Measurements from ENCODE around the gene PFN1.

Gene PFN1

DNA sequence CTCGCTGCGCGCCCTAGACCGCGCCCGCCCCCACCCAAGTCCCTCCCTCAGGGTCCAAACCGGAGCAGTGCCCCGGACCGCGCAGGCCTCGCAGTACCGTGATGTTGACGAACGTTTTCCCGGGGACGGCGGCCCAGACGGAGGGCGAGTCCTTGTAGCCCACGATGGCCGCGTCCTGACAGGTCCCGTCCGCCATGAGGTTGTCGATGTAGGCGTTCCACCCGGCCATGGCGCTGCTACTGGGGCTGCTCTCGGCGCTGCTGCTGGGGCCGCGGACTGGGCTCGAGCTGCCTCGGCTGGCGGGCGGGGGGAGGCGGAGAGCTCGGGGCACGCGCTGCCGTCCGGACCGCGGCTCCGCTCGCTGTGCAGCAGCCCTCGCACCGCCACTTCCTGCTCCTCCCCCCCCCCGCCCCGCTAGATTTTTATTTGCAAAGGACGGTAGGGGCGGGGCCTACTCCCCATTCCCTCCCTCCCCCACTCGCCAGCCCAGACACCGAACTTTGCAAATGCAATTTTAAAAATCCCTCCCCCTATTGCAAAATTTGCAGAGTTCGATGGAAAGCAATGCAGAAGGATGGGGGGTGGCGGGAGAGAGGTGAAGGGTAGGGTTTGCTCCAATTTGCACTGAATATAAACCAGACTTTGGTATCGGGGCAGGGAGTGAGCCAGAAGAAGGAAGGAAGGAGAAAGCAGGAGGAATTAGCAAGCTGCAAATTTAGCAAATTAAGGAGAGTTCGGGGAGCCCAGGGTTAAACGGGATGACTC lies at the start of gene PFN1:
Gene PFN1 (minus strand): TSS at position 365 of the 765 bp plus-strand sequence. CDS start 136 bp downstream, at position 229.
- peak; percentile 69 for DNase-seq

DNA sequence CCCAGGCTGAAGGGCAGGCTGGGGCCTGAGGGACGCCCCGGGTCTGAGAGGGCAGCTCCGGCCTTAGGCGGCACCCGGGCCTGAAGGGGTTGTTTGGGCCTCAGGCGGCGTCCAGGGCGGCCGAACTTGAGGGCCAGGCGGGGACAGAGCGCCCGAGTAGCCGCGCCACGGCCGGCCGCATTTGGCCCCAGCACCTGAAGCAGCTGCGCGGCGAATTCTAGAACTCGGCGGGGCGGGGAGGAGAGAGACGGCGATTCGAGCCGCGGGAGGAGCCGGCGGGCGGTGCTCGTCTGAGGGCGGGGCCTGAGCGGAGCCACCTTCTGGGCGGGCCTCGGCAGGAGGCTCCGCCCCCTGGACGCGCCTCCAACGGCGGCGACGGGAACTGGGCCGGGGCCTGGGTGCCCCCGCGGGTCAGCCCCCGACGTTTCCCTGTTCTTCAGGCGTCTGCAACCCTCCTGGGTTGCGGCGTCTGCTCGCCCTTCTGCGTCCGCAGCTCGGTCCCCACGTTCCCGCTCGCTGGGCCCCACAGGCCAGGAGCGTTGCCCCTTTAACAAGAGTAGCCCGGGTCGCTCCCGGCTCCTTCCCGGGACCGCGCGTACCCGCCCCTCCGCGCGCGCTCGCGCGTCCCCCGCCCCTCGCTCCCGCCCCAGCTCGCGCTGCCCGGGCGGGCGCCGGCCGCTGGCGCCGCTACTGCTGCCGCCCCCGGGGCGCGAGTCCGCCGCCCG lies 49.1 kb upstream of the PFN1 start, which contains the start of the genes INCA1 and KIF1C:
Gene INCA1 (minus strand): TSS at position 221 of the 725 bp plus-strand sequence. CDS start 3,085 bp downstream, outside the sequence.
Gene KIF1C (plus strand): TSS at position 649 of the 725 bp plus-strand sequence. CDS start 2,297 bp downstream, outside the sequence.
- DNase-seq: peak; percentile 50

DNA sequence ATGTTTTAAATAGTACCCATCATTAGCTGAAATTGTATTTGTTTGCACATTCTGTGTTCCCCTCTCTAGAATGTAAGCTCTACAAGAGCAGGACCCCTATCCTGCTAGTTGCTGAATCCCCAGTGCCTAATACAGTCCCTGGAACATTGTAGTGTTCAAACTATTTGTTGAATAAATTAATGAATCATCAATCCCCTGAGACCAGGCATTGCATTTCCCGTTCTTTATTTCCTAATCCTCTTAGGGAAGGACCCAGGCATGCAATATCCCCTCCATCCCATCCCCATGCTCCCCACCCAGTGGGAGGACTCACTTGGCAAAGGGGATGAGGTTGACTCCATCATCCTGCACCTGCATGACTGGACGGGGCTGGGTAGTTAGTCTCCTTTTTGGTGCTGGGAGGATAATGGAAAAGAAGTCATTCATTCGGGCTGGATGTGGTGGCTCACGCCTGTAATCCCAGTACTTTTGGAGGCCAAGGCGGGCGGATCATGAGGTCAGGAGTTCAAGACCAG lies 45.8 kb upstream of the PFN1 start:
- no peak for DNase-seq

DNA sequence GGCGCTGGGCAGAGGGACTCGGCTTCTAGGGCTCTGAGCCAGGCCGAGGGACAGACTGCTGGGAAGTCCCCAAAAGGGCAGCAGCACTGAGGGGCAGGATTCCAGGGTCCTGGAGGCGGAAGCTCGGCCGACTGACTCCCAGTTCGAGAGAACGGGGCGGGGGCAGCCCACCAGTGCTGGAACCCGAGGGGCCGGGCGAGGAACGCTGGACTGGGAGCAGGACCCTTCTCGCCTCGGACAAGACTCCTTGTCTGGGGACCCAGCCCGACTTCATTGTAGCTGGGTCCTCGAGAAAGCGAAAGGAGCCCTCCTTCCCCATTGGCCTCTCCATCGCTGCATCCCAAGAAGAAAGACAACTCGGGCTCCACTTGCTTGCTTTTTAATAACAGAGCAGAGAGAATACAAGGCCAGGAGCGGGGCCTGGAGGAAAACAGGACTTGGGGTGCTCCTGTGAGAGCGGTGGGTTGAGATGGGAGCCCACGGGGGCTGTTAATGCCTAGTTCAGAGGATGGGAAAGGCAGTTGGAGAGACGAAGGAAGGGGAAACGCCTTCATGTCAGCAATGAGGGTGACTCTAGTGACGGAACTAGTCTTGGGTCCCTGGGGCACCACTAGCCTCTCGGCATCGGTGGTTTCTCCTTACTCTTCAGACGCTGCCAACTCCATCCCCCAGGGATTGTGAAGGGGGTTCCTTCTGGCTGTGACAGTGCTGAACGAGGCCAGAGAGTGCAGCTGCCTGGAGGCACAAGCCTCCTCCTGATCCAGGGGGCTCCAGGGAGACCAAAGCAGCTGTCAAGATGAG lies 39.6 kb upstream of the PFN1 start:
- no peak for DNase-seq

DNA sequence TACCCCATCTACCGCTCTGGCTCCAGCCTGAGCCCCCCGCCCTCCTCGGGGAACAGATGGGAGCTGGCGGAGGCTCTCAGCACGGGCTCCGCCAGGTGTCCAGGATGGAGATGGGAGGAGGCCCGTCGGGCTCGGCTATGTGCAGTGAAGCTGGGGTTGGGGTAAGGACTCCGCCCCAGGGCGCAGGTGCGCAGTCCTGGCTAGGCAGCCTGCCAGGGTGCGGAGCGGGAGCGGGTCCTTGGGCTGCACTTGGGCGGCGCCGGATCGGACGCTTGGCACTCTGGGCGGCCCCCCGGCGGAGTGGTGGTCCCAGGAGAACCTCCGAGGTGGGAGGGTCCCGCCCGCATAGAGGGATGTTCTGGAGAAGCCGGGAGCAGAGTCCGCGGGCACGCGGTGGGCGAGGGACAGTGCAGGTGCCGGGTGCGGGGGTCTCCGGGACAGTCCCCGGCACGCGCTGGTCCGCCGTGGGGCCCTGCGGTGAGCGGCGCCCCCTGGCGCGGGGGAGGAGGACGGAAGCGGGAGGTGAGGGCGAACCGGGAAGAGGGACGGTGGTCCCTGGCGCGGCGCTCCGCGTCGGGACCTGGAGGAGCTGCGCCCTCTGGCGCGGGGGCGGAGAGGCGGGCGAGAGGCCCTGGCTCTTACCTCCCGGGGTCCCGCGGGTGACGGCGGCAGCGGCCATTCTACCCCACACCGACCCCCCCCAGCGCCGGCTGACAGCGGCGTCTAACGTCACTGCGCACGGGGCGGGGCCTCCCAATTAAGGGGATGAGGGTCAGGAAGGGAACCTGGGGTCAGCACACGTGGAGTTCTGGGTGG lies 38.8 kb upstream of the PFN1 start, which contains the start of gene CAMTA2:
Gene CAMTA2 (minus strand): TSS at position 725 of the 816 bp plus-strand sequence. CDS start 1,453 bp downstream, outside the sequence.
- peak; percentile 24 for DNase-seq

DNA sequence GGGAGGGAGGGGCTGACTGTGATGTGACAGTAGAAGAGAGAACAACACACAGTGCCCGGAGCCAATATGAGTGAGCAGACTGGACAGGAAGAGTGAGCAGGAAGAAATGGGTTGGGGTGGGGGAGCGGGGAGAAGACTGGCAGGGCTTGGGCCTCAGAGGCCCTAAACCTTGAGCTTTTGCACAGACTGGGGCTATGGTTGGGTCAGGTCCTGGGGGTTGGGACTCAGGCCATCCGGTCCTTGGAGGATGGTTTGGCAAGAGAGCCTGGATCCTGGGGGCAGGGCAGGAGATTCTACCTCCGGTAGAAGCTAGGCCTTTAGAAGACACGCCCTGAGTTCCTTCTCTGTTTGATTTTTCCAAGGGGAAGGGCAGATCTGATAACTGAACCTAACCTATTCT lies 38.1 kb upstream of the PFN1 start:
- DNase-seq: no peak

DNA sequence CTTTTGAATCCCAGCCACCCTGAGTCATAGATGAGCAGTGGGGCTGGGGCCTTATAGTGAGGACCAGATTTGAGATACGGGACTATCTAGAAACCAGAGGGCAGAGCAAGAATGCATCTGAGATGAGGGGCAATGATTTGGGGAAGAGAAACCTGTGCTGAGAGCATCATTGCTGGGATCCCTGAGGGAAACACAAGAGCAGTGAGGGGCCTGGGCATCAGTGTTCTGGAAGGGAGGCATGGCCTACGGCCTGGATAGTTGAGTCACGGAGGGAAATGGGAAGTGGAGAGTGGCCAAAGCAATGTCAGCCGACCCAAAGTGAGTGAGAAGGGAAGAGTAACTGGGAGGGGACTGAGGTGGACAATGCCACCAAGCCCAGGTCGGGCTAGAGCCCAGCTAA lies 34.0 kb upstream of the PFN1 start:
- DNase-seq: no peak

DNA sequence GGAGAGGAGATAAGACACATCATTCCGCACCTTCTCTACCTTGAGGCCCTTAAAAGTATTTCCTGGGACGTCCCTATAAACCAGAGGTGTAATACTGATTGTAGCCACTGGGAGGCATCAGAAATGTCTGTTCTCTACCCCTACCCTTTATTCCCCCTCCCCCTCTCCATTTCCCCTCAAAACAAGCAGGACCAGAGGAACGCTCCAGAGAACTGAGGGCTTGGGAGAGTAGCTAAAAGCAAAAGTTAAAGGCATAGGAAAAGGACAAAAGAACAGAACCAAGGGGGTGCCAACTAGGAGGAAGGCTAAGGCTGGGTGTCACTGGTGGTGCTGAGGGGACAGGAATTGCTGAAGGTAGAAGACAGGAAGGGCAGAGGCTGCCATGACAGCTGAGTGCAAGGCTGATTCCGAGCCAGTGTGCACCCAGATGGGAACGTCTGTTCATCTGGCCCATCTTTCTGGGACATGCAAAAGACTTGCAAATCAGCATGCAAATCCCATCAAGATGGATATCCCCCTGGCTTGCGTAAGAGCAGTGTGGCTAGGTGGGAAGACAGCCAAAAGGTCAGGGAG lies 32.4 kb upstream of the PFN1 start:
- DNase-seq: peak; percentile 8

DNA sequence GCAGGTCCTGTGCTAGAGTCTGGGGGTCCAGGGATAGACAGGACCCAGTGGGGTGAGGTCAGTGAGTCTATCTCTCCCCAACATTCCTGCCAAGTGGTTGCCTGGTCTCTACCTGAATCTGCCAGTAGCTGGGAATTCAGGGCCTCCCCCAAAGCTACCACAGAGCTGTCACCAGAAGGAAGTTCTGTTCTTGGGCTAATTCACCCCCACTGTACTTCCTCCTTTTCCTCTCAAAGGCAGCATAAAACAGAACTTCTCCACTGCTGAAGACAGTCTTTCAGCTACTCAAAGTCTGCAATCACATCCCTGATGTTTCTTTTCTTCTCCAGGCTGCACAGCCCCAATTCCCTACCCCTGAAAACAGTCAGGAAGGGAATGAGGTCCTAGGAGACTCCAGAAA lies 30.4 kb upstream of the PFN1 start:
- DNase-seq: no peak

DNA sequence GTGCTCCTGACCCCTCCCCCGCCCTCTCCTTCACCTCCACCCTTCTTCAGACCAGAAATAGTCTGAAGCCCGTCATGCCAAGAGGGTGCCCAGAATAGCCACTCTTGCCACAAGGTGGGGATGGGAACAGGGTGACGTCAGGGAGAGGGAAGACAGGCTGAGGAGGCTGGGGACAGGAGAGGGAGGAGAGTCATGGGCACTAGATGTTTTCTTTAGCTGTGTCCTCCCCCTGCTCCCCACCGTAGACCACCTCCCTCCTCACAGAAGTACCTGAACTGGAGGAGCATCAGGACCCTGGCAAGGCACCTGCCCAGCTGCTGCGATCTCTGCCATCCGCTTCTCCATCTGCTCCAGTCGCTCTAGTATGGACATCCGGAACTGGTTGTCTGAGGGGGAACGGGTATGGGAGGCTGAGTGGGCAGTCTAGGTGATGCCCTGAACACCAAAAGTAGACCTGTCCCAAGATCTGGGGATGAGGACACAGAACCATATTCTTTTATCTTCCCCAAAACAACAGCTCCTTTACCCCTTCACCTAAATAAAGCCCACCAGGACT lies 25.9 kb upstream of the PFN1 start:
- no peak for DNase-seq

DNA sequence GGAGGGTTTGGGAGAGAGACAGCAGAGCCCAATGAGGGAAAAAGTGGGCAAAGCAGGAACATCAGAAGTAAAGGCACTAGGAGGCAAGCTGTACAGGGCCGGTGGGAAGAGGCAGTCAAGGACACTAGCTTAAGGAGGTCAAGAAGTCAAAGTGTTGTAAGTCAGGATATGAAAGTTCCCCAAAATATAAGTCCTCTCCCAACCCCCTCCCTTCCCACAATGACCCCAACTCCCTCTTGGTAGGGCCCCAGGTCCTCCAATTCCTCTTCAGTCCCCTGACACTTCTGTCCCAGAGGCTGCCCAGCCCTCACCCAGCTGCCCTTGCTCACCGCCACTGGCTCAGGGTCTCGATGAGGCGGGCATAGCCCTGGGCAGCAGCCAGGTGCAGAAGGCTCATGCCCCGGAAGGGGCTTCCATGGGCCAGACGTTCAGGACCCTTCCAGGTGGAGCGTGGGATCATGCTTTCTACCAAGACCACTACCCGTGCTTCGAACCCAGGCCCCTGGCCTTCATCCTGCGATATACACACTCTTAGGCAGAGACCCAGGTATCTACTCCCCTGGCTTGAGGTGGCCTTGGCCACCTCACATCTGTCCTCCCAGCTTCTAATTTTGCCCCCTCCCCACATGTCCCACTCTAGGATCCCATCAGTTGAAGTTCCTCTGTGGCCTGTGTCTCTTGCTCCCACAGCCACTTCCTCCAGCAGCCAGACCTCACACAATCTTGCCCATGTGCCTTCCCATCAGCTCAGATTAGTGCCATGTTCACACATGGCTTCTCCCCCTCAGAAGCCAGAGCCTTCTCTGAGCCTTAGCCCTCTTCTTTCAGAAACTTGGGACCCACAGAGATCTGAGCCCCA lies 25.2 kb upstream of the PFN1 start:
- DNase-seq: no peak

DNA sequence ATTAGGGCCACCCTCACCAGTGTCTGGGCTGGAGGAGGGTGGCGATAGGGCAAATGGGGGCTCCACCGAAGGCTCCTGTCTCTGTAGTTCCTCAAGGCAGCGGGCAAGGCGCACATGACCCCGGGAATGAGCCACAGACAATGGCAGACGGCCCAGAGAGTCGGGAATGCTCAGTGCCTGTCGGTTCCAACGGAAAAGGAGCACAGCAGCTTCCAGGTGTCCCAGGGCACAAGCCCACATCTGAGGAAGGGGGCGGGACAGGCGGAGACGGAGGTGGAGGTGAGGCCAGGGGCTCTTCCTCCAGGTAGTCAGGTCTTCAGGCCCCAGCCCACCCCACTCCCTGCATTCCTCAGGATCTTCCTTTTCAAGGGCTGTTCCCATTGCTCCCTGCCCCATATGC lies 24.4 kb upstream of the PFN1 start:
- DNase-seq: no peak

DNA sequence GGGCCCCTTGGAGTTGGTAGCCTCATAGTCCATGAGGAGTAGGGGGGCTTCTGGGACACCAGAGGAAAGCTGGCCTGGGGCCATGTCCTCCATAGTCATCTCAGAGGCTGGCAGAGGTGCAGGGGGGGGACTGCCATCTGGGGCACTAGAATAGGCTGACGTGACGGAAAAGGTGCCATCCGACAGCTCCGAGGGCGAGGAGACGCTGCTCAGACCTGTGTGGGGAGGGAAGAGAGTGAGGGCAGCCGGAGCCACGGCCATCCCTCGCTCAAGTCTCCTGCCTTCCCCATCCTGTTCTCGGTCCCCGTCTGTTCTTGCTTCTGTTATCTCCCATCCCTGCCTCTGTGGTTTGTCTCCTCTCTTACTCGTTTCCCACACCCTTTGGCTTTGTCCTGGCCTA lies 24.0 kb upstream of the PFN1 start:
- no peak for DNase-seq

DNA sequence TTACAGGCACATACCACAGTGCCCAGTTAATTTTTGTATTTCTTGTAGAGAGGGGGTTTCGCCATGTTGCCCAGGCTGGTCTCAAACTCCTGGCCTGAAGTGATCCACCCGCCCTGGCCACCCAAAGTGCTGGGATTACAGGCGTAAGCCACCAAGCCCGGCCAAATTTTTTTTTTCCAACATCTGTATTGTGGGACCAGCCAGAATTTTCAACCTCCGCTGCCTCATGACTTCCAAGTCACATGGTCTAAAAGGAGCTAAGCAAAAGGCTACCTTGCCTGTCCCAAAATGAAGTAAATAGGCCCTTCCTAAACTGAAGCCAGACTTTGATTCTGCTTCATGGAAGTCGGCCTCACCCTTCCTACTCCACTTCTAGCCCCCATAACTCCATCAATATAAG lies 23.5 kb upstream of the PFN1 start:
- DNase-seq: no peak

DNA sequence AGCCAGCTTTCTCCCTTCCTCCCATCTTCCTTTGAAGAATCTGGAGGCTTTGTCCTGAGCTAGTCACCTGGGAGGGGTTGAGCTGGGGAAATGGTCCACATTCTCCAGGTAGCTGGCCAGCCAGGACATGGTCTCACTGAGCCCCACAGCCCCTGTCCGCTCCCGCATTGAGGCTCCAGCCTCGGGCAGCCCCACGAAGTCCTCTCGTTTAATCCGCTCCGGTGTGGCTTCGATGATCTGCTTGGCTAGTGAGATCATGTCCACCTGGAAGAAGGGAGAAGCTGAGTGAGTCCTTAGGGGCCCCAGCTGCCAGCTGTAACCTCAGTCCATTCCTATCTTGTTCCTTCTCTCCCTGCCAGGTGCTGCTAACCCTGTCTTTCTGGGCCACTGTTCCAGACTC lies 21.9 kb upstream of the PFN1 start:
- no peak for DNase-seq

DNA sequence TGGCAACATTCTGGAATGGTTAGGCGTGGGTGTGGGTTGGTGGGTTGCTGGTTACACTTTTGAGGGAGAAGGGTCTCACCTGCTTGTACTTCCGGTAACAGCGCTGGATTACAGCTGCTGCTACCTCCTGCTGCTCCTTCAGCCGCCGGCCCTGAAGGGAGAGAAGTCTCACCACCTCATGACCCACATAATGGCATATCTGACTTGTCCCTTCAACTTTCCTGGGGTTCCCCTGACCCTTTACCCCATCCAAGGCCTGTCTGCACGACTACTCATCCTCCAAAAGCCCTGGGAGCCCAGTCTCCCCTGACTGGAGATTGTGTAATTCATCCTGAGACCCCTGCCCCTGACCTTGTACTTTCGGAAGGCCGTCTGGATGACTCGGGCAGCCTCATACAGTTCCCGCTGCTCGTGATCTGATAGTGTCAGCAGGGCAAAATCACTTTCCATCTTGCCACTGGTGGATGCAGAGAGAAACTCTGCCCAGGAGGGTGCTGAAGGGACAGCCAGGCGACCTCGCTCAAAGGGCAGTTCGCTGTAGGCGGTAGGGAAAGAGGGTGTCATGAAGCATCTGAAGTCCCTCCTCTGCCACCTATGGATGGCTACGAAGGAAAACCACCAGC lies 21.3 kb upstream of the PFN1 start:
- no peak for DNase-seq

DNA sequence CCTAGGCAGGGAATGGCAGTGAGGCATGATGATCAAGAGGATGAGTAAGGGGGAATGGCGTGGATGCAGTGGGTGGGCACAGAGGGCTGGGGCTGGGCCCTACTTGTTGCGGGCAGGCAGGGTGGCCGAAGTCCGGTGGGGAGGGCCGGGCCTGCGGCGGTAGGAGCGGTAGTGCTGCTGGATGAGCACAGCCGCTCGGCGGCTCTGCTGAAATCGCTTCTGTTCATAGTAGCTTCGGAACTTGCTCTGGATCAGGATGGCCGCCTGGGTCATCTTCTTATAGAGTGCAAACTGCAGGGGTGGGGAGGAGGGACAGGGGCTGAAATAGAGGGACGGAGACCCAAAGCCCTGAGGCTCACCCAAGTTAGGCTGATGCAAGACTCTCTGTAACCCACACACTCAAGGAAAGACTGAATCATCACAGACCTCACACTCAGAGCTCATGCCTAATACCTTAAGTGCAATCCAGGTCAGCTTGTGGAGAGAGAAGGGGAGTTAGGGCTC lies 20.8 kb upstream of the PFN1 start:
- no peak for DNase-seq

DNA sequence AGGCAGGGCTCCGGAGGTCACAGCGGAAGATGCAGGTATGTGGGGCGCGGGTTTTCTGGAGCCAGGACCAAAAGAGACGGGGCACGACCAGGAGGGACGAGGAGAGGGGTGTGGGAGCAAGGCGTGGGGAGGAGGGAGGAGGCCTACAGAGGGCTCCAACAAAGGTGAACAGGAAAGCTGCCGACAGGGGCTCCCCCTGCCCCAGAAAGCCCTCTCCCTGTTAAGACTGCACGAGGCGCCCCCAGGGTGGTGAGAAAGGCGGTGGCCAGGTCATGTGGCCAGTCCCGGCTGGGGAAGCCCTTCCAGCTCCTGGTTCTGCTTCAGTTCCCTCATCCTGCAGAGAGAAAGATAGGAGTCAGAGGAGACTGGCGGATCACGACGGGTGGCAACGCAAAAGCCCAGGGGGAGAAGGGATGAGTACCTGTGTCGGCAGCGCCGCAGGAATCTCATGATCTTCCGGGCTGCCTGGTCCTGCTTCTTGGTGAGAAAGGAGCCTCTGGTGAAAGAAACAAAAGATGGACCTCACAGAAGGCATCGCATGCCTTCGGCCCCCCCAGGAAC lies 20.2 kb upstream of the PFN1 start:
- no peak for DNase-seq

Data from NCI-H2029 (cell line).